PC-3 (cell line): ENCODE measurements around the gene NKX2-4. TPM values are rescaled to one million over a fixed set of nuclear protein-coding genes. Genes with fewer than 3 reads are reported as not detected.

ENCODE experiments used
- ATAC-seq: fragments of 200-7000 bp; cut with Tn5 transposase; 2 replicates; pipeline ENCODE4 v1.9.1; 2020; ENCODE audit warnings: mild to moderate bottlenecking, moderate library complexity
- BruUV-seq: library from RNA; stranded (reverse); fragments of 400-500 nt; replicated peaks from 2 replicates; lab custom pipeline; 2021; lab: Mats Ljungman, UMichigan
- CTCF ChIA-PET: fragments of 300-600 bp; sonication (Branson Sonifier 250); formaldehyde crosslinking; loops from one replicate; lab custom pipeline; 2022; ENCODE audit warnings: antibody characterized with exemption; lab: Charles Lee
- POLR2A ChIA-PET: fragments of 300-600 bp; sonication (Branson Sonifier 250); formaldehyde crosslinking; loops from one replicate; lab custom pipeline; 2022; ENCODE audit warnings: antibody characterized with exemption; ENCODE audit not compliant: unreplicated experiment; lab: Charles Lee
- DNase-seq: peaks from one replicate; pipeline ENCODE4 v3.0.0-alpha.2; 2015
- H2AFZ ChIP-seq: fragments of 300-600 bp; sonication (generic); 2 replicates; pipeline ENCODE4 v1.6.0; 2016; ENCODE audit warnings: antibody characterized with exemption, low read length
- H3F3A ChIP-seq: fragments of 300-600 bp; sonication (generic); one replicate; pipeline ENCODE4 v1.6.0; 2017; ENCODE audit warnings: antibody characterized with exemption, low read length, control low read depth, mild to moderate bottlenecking; ENCODE audit not compliant: unreplicated experiment
- H3K27ac ChIP-seq: fragments of 300-600 bp; sonication (generic); 2 replicates; pipeline ENCODE4 v1.5.1; 2016; ENCODE audit warnings: mild to moderate bottlenecking, low read length
- H3K27me3 ChIP-seq: fragments of 300-600 bp; sonication (generic); 2 replicates; pipeline ENCODE4 v1.6.1; 2016; ENCODE audit warnings: low read length, mixed read lengths
- H3K36me3 ChIP-seq: fragments of 300-600 bp; sonication (generic); 2 replicates; pipeline ENCODE4 v1.6.1; 2016; ENCODE audit warnings: low read depth, mixed run types, low read length, mixed read lengths
- H3K4me1 ChIP-seq: fragments of 300-600 bp; sonication (generic); 2 replicates; pipeline ENCODE4 v1.5.1; 2016; ENCODE audit warnings: low read length; ENCODE audit not compliant: insufficient read depth
- H3K4me2 ChIP-seq: fragments of 300-600 bp; sonication (generic); 2 replicates; pipeline ENCODE4 v1.6.0; 2016; ENCODE audit warnings: low read length
- H3K4me3 ChIP-seq: fragments of 300-600 bp; sonication (generic); 2 replicates; pipeline ENCODE4 v1.5.1; 2016; ENCODE audit warnings: mild to moderate bottlenecking, low read length, mixed read lengths
- H3K79me2 ChIP-seq: fragments of 300-600 bp; sonication (generic); 2 replicates; pipeline ENCODE4 v1.6.1; 2017; ENCODE audit warnings: low read length, mixed read lengths
- H3K9ac ChIP-seq: fragments of 300-600 bp; sonication (generic); 2 replicates; pipeline ENCODE4 v1.6.0; 2016; ENCODE audit warnings: mild to moderate bottlenecking, low read length
- H3K9me2 ChIP-seq: fragments of 300-600 bp; sonication (generic); replicated peaks from 2 replicates; pipeline ENCODE4 v1.6.1; 2016; ENCODE audit warnings: mixed run types, low read length, mixed read lengths
- H3K9me3 ChIP-seq: fragments of 300-600 bp; sonication (generic); 2 replicates; pipeline ENCODE4 v1.6.1; 2016; ENCODE audit warnings: low read length, mixed read lengths
- H4K20me1 ChIP-seq: fragments of 300-600 bp; sonication (generic); 2 replicates; pipeline ENCODE4 v1.6.1; 2016; ENCODE audit warnings: low read length, mixed read lengths
- EZH2 ChIP-seq: fragments of 300-600 bp; sonication (generic); IDR thresholded peaks from one replicate; pipeline ENCODE4 v1.6.1; 2017; ENCODE audit warnings: antibody characterized with exemption, mild to moderate bottlenecking, low read length; ENCODE audit not compliant: unreplicated experiment
- EZH2phosphoT487 ChIP-seq: fragments of 300-600 bp; sonication (generic); IDR thresholded peaks from 2 replicates; pipeline ENCODE4 v1.6.1; 2018; ENCODE audit warnings: mild to moderate bottlenecking, antibody characterized with exemption, low read length, borderline replicate concordance
- intact Hi-C: fragments of 100-400 bp; cut with micrococcal nuclease; formaldehyde crosslinking; loops from 2 replicates; pipeline ENCODE4 v1.9.0; 2023
- total RNA-seq: library from RNA; depleted of rRNA; stranded (reverse); fragments of >200 nt; gene quantifications from 2 replicates; pipeline ENCODE4 v1.2.3, GENCODE V29; 2014
- TF ChIP-seq, protein P1 (sequence below): fragments of 300-600 bp; sonication (generic); conservative IDR thresholded peaks from 2 replicates; pipeline ENCODE4 v1.5.1; 2017; ENCODE audit warnings: antibody characterized with exemption, low read depth, mild to moderate bottlenecking, low read length

Gene NKX2-4
- total RNA-seq, 1 experiment from 2014 or later = not detected

DNA sequence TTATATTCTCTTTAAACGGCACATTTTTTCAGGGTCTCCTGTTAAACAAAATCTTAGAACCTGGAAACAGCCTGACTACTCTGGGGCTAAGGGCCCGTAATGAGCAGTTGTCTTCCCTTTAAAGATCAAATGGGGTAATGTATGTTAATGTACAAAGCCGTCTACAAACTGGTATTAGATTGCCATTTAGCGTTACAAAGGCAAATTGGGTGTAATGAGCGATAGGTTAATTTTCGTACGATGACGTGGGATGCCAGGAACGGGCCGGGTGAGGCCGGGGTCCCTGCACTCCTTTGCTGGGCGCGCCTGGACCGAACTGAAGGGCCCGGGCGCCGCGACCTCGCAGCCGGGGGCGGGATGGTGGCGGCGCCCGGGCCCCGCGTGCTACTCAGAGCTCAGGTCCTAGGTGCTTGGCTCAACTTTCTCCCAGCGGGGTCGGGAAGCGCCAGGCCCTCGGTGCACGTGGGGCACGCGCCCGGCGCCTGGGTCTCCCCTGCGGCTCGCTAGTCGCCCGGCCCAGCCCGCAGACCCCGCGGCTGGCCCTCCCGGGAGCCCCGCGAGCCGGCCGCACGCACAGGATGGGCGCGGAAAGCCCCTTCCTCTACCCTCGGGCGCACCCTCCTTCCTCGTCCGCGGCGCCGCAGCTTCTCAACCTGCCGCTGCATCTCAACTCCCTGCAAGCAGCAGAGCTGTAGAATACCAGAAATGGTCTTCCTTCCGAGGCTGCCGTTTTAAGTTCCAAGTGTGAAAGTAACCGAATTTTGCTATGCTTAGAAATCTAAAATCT, 5.9 kb downstream of the NKX2-4 start:
- no peak overlapping the region for H3K9ac ChIP-seq
- POLR2A ChIA-PET = interaction anchor here (0.7 kb wide), 1 partner anchor 88 kb away, joined by 5 read pairs; the partner anchor contains the start of gene XRN2
- no peak overlapping the region for H3K4me2 ChIP-seq
- H3K9me2 ChIP-seq = no peaks in the 10 kb centered on the region
- H3F3A ChIP-seq = no peaks in the 10 kb centered on the region
- CTCF ChIA-PET = no interaction called here
- H3K36me3 ChIP-seq = peaks cover 17% of the 10 kb centered on the region; the same call in 1 of the 2 replicates
- ATAC-seq (no peak; the same call in 1 of the 2 replicates), DNase-seq (no peak)
- H3K4me1 ChIP-seq = no peaks in the 10 kb centered on the region
- TF ChIP-seq, protein P1, sequence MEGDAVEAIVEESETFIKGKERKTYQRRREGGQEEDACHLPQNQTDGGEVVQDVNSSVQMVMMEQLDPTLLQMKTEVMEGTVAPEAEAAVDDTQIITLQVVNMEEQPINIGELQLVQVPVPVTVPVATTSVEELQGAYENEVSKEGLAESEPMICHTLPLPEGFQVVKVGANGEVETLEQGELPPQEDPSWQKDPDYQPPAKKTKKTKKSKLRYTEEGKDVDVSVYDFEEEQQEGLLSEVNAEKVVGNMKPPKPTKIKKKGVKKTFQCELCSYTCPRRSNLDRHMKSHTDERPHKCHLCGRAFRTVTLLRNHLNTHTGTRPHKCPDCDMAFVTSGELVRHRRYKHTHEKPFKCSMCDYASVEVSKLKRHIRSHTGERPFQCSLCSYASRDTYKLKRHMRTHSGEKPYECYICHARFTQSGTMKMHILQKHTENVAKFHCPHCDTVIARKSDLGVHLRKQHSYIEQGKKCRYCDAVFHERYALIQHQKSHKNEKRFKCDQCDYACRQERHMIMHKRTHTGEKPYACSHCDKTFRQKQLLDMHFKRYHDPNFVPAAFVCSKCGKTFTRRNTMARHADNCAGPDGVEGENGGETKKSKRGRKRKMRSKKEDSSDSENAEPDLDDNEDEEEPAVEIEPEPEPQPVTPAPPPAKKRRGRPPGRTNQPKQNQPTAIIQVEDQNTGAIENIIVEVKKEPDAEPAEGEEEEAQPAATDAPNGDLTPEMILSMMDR = no peak
- TF ChIP-seq EZH2 = no peak
- no peak for TF ChIP-seq EZH2phosphoT487
- H2AFZ ChIP-seq = no peak overlapping the region
- no peaks in the 10 kb centered on the region for H3K9me3 ChIP-seq
- H4K20me1 ChIP-seq = peaks cover 5% of the 10 kb centered on the region; the same call in 1 of the 2 replicates
- no TSS peak for BruUV-seq
- no peaks in the 10 kb centered on the region for H3K79me2 ChIP-seq
- intact Hi-C loops = no loop called here
- H3K27ac ChIP-seq = no peak overlapping the region
- no peaks in the 10 kb centered on the region for H3K27me3 ChIP-seq
- no peak overlapping the region for H3K4me3 ChIP-seq

DNA sequence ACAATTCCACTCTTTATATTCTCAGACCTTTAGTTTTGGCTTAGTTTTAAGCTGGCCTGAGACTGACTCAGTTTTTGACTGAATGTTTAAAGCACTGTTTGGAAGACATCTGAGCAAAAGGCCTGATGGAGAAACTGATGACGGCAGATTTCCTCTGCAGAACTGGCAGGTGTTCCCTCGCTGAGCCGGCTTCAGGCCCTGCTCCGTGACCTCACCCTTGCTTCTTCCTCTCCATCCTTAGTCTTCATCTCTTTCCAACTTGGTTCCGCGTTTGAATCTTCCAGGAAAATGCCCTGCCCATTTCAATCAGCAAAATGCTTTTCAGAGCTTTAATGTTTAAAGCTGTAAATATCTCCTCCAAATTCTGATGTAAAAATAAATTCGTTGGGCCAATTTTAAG, 6.6 kb downstream of the NKX2-4 start:
- Histone ChIP-seq H3K4me3 (no peak overlapping the region), H3K9me3 (no peaks in the 10 kb centered on the region), H3K4me2 (no peak overlapping the region), H3K27me3 (no peaks in the 10 kb centered on the region), H3K9ac (no peak overlapping the region), H3K27ac (no peak overlapping the region), H3K36me3 (peaks cover 23% of the 10 kb centered on the region; the same call in 1 of the 2 replicates), H3K4me1 (no peaks in the 10 kb centered on the region), H2AFZ (no peak overlapping the region), H3K79me2 (no peaks in the 10 kb centered on the region), H4K20me1 (peaks cover 5% of the 10 kb centered on the region; the same call in 1 of the 2 replicates), H3K9me2 (no peaks in the 10 kb centered on the region), H3F3A (no peaks in the 10 kb centered on the region)
- no peak for ATAC-seq
- no TSS peak for BruUV-seq
- ChIA-PET POLR2A (interaction anchor here (0.7 kb wide), 1 partner anchor 88 kb away, joined by 5 read pairs; the partner anchor contains the start of gene XRN2), CTCF (no interaction called here)
- intact Hi-C loops = no loop called here
- TF ChIP-seq EZH2phosphoT487 = no peak
- TF ChIP-seq, protein P1 = no peak
- TF ChIP-seq EZH2 = no peak
- DNase-seq = no peak

DNA sequence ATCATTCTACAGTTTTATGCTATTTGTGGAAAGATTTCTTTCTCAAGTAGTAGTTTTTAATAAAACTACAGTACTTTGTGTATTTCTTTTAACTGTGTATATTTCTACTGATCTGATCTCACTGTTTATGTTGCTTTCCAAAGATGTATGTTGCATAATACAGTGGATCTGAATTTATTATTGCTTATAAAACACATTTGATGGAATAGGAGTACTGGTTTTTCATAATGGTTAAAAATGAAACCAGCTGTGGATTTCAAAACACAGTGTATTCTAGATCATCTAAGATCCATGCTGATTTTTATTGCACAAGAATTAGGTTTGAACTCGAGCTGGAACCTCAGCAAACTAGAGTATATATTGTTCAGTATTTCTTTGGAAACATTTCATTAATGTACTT, 8.0 kb downstream of the NKX2-4 start:
- BruUV-seq = no TSS peak
- peaks cover 30% of the 10 kb centered on the region; the same call in 1 of the 2 replicates for H3K36me3 ChIP-seq
- H3F3A ChIP-seq = no peaks in the 10 kb centered on the region
- ChIA-PET CTCF (no interaction called here), POLR2A (no interaction called here)
- ATAC-seq (no peak), DNase-seq (no peak)
- no peaks in the 10 kb centered on the region for H3K9me3 ChIP-seq
- TF ChIP-seq EZH2phosphoT487 (no peak), EZH2 (no peak)
- TF ChIP-seq, protein P1 = no peak
- no peak overlapping the region for H3K27ac ChIP-seq
- H3K79me2 ChIP-seq = no peaks in the 10 kb centered on the region
- no peak overlapping the region for H3K4me3 ChIP-seq
- H3K4me1 ChIP-seq = no peaks in the 10 kb centered on the region
- H3K9me2 ChIP-seq = no peaks in the 10 kb centered on the region
- intact Hi-C loops = no loop called here
- peaks cover 5% of the 10 kb centered on the region; the same call in 1 of the 2 replicates for H4K20me1 ChIP-seq
- no peaks in the 10 kb centered on the region for H3K27me3 ChIP-seq
- no peak overlapping the region for H2AFZ ChIP-seq
- H3K4me2 ChIP-seq = no peak overlapping the region
- H3K9ac ChIP-seq = no peak overlapping the region
